GM18505 (cell line): ENCODE measurements around the gene GRP.

ENCODE experiments used
- ATAC-seq: cut with Tn5 transposase; IDR thresholded peaks from one replicate; pipeline ENCODE4 v1.9.1; 2021; ENCODE audit not compliant: unreplicated experiment
- POLR2A ChIP-seq: IDR thresholded peaks from 4 replicates; pipeline ENCODE4 v1.6.1; 2011; ENCODE audit warnings: borderline replicate concordance; ENCODE audit not compliant: insufficient read depth, insufficient read length; ENCODE audit errors: extremely low read depth

Gene GRP

DNA sequence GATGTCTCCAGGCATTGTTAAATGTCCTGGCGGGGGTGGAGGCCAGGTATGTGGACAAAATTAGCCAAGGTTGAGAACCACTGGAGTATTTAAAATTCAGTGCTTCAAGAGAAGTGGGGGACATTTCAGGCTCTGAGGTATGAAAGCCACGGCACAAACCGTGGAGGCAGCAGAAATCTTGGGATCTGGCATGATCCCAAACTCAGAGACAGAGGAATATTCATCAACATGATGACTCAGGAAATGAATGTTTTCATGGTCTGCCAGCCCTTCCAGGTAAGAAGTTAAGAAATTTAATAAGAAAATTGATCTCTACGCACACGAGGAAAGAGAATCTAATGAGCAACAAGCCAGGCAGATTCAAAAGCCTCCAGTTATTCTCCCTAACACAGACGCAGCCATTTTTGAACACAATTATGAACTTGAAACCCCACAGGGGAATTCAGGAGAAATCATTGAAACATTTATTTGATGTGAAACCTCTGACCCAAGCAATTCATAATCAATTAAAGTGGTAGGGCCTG, 11.3 kb upstream of the GRP start:
- TF ChIP-seq POLR2A: no peak
- no peak for ATAC-seq

DNA sequence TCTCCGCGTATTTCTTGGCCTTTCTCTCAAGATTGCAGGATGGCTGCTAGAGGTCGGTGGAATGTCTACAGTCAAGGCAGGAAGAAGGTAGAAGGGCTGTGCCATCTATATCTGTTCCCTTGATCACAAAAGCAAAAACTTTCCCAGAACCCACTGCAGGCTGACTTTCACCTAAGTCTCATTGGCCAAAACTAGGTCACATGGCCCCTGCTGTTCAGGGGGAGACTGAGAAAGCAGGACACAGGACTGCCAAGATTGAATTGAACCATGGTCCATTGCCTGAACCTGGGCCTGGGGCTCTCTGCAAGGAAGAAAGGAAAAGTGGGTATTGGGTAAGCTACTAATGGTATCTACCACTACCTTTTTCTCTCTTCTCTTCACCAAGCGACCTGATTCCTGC, 9.7 kb upstream of the GRP start:
- no peak for ATAC-seq
- TF ChIP-seq POLR2A: no peak

DNA sequence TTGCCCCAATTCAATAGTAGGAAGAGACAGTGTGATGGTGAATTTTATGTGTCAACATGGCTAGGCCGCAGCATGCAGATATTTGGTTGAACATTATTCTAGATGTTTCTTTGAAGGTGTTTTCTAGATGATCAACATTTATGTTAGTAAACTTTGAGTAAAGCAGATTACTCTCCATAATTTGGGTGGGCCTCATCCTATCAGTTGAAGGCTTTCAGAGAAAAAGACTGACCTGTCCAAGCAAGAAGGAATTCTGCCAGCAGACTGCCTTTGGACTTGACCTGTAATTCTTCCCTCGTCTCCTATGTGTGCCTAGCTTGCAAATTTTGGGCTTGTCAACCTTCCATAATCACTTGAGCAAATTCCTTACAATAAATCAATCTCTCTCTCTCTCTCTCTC, 8.3 kb upstream of the GRP start:
- no peak for ATAC-seq
- TF ChIP-seq POLR2A: no peak

DNA sequence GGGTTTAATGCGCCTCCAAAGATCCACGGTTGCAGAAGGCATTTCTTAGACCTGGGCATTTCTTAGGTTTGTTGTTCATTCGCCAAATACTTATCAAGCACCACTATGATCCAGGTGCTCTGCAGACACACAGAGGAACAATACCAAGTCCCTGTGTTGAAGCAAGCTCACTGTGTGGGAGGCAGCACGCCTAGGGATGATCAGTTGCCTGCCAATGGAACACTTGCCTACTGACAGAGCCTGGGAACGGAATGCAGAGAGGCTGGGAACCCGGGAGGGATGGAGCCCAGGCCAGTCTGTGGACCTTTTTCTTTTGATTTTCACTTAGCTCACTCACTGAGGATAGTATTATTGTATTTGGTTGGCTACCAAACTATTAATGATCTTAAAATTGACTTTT, 1.9 kb upstream of the GRP start:
- no peak for ATAC-seq
- TF ChIP-seq POLR2A: no peak

DNA sequence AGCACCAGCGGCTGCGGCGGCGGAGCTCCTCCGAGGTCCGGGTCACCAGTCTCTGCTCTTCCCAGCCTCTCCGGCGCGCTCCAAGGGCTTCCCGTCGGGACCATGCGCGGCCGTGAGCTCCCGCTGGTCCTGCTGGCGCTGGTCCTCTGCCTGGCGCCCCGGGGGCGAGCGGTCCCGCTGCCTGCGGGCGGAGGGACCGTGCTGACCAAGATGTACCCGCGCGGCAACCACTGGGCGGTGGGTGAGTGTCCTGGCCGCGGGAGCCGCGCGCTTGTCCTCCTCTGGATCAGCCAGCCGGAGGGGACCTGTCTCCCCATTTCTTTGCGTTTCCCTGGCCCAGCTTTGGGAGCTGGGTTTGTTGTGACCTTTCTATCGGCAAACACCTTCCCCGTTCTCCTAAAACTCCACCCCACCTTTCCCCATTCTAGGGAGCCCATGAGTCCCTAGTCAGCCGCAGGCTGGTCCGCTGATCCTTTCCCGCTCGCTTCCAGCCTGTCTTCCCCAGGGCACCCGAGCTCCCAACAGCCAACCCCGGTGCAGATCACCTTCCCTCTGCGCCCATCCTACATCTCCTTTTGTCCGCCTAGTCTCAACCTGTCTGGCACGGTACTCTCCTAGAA, 316 bp downstream of the GRP start:
- ATAC-seq: no peak
- no peak for TF ChIP-seq POLR2A

DNA sequence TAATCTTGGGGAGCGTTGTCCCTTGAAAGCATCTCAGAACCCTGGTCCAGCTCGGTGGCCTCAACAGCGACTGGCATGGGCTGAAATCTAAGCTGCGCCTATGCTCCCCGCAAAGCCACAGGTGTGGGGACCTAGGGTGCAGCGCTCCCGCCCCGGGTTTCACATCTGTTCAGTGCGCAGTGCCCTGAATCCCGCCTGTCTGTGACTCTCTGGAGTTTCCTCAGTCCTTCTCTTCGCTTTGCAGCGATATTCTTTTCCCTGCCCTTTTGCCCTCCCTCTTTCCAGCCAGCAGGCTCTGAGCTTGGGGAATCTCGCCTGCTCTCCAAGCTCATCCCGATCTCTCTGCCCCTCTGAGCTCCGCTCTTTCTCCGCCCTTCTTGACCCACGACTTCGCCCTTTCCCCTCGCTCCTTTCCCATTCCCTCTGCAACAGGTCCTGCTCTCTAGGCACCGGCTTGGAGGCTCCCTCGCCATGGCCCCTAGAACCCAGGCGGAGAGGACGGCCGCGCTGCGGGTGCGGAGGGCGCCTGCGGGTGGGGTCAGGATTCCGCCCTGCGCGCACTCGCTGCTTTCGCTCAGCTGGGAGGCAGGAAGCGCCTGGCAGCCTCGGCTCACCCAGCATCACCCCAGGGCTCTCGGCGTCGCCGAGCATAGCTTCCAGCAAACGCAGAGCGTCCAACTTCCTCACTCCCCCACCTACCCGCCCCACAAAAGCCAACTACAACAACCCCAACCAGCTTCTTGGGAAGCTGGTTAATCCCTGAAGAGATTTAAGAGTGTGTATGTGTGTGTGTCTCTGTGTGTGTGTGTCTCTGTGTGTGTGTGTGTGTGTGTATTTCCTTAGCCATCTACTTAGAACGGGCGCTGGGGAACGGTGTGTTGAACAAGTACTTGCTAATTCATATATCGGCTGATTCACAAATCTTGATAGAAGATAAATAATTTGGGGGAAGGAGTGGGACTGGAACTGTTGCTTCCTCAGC, 1.1 kb downstream of the GRP start:
- no peak for TF ChIP-seq POLR2A
- no peak for ATAC-seq

DNA sequence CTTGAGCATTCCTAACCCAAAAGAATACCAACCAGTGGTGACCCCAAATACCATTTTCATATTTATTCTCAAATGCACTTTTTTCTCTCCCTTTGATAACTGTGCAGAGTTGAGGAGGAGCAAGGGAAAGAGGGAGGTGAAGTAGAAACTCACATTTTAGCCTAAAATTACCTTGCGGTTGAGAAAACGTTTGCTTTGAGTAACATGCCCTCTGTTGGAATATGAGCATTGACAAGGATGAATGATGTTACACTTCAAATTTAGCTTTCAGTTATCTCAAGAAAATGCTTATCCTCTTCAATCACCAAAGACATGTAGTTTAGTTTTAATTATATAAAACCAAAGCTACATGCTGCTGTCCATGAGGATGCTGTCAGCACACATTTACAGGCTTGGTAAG, 2.4 kb downstream of the GRP start:
- no peak for TF ChIP-seq POLR2A
- ATAC-seq: no peak

DNA sequence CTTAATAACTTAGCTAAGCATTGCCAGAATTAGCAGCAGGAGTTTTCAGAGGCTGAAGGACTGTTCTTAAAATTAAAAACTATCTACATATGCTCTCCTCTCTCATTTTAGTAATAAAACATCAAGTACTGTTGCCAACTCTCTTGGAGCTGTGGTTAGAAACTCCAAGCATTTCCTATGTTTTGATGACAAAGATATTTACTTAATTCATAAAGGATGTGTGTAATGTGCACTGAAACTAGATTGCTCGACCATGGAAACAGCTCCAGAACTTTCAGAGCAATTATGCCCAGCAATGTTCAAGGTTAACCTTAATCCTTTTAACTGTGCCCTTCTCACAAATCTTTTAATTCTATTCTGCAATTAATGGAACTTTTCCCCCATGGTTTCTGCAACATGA, 8.4 kb downstream of the GRP start:
- no peak for ATAC-seq
- no peak for TF ChIP-seq POLR2A

DNA sequence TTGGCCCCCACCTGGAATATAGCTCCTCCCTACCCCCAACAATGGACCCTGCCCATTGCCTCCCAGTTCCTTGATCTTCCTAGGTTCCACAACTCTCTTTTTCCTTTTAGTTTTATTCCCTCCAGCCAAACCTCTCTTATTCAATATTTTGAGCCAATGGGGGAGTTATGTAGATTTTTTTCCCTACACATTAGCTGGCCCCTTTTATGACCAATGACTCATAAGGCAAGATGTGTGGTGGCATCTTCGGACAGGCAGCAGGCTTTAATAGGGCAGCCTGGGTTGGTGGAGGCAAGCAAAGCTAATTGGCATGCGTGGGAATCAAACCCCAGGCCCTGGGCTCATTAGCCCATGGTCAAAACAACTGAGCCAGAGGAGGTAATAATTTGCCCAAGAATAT, 9.2 kb downstream of the GRP start:
- TF ChIP-seq POLR2A: no peak
- no peak for ATAC-seq

DNA sequence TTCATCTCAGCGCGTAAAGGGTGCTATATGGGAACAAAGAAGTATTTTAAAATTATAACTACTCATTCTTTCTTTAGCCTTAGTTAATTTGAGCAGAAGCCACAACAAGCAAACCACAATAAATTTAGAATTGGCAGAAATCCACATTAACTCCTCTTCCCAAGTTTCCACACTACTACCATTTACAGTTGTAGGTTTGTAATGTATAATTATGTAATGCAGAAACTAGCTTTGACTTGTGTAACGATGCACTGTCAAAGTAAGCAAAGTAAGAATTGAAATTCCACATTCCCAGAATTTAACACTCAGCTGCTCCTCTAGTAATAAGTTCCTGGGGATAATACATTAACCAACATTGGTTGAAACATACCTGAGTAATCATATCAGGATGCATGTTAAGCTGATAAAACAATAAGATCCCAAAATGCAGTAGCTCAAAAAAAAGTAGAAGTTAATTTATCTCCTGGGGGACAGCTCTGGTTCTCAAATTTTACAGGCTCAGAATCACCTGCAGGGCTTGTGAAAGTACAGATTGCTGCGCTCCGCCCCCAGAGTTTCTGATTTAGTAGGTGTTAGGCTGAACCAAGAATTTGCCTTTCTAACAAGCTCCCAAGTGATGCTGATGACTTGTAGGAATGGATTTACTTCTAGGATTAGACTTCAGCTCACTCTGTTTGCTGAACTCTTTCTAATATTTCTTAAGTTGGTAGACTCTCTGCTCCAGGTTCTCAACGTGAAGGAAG, 9.9 kb downstream of the GRP start:
- no peak for ATAC-seq
- no peak for TF ChIP-seq POLR2A

DNA sequence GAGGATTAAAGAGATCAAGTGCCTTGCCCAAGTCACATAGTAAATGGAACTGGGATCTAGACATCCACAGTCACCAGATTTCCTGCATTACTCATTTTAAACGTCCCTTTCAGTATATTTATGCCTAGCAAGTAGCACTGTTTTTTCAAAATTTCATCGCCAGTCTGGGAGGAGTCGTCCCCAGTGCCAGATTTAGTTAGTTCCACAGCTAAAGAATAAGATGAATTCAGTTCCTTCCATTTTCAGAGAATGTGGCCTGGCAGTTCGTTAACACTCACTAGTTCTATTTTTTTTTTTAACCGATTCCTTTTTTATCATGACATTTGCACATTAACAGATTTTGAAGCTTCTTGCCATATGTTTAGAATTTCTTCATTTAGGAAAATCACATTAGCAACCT, 11.2 kb downstream of the GRP start:
- no peak for ATAC-seq
- no peak for TF ChIP-seq POLR2A

DNA sequence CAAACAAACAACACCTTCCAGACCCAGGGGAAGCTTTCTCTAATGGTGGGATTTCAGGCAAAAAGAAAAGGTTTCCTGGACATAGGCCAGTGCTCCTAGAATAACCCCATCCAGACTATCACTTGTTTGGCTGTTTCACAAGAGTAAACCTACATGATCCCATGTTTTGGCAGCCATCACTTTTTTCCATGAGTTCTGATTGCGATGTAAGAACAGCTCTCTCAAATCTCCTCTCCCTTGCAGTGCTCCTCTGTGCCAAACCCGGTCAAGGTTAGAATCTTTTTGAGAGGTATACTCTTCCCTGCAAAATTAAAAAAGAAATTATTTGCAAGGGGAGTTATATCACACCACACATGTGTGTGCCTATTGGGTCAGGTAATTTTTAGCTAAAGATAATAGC, 11.9 kb downstream of the GRP start:
- ATAC-seq: no peak

DNA sequence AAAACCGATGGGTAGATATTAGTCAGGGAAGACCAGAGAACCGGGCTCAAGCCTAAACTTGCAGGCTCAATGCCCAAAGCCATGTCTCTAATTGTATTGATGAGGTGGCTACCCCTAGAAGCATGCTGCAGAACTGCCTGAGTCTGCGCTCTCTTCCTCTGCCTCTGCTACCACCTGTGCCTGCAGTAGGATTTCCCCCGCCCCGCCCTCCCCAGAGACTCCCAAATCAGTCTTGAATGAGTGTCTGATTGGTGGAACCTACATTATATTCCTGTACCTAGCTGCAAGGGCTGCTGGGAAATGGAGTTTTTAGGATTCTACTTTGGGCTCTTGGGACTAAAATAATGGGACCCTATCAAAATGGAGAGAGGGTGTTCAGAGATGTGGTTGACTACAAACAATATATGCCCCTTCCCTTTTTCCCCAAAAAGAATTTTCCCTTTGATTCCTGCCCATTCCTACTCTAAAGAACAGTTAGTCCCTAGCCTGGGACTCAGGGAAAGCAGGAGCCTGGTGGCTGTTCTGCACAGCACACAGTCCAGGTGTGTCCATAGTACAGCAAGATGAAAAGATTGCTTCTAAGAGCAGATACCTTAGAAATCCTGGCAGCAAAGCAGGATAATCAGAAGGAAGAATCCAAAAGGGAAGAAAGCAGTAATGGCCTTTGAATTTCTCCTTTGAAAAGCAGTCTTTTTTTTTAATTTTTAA, 12.5 kb downstream of the GRP start:
- no peak for ATAC-seq
- TF ChIP-seq POLR2A: no peak

More for the DNA sequence above, 11.9 kb downstream of the GRP start:
- TF ChIP-seq POLR2A: no peak
